ENCODE data around the gene TMEM185B.
A peak's percentile ranks its signal among the peaks of the same experiment; 100 is the strongest.
"Not testable (repeated sequence)": the region's sequence is repeated elsewhere in the genome, so short reads cannot be mapped to it uniquely, and the experiment has no call there.

TMEM185B gene

DNA sequence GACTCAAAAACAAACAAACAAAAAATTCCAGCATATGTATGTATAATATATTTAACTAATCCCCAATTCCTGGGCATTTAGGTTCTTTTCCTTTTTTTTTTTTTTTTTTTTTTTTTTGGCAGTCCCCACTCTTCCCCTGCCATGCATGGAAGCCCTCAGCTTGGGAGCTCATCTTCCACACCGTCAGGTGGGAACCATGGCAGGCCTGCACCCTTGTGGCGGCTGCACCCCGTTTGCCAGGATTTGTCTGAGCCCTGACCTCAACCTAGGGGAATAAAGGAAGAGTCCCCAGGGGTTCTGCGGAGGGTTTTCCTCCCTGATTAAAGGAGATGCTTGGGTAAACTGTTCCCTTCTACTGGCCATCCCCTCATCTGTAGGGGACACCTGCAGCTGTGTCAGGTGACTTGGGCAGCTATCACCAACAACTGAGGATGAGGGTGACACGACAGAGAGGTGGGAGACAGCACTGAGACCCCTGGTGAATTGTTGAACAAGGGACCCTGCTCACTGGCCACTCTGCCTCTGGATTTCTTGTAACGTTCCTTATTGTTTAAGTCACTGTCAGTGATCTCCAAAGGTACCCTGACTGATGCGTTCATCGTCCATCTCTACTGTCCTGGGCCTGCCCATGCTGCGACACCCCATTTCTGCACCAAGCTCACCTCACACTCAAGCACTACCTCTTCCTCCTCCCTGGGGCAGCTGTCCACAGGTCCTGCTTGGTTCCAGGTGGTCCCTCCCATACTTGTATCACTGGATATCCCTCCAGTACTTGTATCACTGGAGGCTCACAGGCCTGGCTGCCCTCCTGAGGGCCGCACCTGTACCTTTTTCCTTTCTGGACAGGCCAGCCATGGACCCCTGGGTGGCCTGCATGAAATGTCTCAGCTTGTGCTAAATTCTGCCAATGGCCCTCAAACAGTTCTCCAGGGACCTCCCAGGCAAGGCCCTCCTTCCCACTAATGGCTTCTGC is 14.5 kb downstream of the TMEM185B start:
- no peak for DNase-seq (ENCODE audit: low read depth, low spot score)

DNA sequence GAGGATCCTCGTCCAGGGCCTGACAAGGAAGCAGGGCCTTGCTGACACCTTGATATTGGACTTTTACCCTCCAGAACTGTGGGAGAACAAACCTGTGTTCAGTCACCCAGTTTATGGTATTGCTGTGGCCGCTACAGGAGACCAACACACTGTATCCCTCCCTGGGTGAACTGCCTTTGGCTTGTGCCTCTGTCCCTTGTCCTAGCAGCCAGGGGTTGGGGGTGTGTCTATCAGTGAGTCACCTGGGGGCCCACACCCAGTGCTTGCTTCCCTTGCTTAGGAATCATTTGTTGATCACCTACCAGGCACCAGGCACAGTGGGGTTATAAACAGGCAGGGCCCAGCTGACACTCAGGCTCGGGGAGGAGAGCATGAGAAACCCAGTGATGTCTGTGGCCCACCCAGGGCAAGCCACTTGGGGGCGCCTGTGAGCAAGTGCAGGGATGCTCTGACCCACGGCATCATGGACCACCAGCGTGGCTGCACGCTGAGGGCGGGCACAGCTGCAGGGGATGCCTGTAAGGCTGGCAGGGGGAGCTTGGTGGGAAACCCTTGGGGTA is 17.1 kb downstream of the TMEM185B start:
- peak; percentile 17 for DNase-seq (ENCODE audit: low read depth, low spot score)

GRCh38 chr2:120204945-120205670 is 18.1 kb downstream of the TMEM185B start:
- no peak for DNase-seq (ENCODE audit: low read depth, low spot score)

- DNase-seq (ENCODE audit: low read depth, low spot score), result no peak
These were observed 18.8 kb downstream of the TMEM185B start for GRCh38 chr2:120204417-120204816.

DNA sequence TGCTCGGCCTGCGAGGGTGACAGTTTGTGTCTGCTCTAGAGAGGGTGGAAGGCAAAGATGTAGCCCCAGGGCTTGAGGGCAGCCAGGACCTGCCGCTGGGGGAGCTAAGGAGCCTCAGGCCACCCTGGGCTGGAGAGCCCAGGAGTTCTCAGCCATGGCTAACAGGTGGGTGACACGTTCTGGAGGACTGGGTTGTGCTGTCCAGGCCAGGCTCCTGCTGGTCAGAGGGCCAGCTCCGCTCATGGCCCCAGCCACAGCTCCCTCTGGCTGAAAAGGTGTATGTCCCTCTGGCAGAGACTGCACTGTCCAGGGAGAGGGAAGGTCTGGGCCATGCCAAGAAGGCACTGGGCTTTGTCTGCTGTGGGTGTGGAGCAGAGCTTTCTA is 19.2 kb downstream of the TMEM185B start:
- DNase-seq (ENCODE audit: low read depth, low spot score), result no peak

DNA sequence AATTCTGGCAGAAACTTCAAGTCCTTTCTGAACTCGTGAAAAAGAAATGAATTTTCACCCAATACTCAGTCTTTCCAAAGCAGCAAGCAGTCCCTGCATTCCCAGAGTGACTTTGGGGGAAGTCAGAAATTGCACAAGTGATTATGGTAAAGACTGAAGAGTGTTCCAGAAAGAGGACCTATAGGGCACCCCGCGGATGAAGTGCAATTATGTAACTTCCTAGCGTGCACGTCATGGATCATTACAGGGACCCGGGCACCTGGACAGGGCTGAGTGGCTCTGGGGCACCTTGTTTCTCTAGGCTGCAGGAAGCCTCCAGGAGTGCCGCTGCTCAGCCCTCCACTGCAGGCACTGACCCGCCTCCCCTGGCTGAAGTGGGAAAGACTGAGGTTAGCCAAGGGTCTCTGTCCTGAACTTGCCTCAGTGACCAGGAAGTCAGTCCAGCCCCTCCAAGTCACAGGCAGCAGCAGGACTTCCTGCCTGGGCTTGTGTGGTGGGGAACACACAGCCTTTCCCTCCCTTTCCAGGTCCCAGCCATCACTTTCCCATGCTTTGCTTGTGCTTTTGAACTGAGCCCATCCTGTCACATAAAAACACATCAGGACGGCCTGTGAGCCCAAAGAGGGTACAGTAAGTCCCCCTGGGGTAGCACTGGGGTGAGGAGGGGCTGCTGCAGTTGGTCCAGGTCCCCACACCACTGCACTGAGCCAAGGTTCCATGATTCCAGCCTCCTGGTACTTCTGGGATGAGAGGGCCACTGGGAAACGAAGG is 19.8 kb downstream of the TMEM185B start:
- no peak for DNase-seq (ENCODE audit: low read depth, low spot score)

- DNase-seq (ENCODE audit: low read depth, low spot score), result not testable (repeated sequence)
These were observed 23.3 kb downstream of the TMEM185B start for GRCh38 chr2:120199817-120200459.

- no peak for DNase-seq (ENCODE audit: low read depth, low spot score)
These were observed 27.6 kb downstream of the TMEM185B start for GRCh38 chr2:120195553-120195952.

- DNase-seq (ENCODE audit: low read depth, low spot score), result no peak
These were observed 30.9 kb downstream of the TMEM185B start for GRCh38 chr2:120192280-120192679.

DNA sequence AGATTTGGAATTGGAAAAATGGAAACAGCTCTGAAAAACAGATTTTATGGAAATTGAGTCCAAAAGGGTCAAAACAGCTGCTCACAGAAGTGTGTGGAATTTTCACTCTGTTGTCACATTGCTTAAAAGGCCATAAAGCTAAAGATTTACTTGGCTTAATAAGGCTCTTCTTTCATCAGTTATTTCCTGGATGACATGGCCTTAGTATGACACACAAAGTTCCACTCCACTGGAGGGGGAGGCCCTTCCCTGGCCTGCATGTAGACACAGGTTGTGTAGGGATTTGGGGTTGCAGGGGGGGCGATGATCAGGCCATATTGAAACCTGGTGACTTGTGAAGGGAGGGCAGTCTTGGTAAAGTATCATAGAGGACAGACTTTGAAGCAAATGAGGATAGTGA is 34.0 kb downstream of the TMEM185B start:
- no peak for DNase-seq (ENCODE audit: low read depth, low spot score)

DNA sequence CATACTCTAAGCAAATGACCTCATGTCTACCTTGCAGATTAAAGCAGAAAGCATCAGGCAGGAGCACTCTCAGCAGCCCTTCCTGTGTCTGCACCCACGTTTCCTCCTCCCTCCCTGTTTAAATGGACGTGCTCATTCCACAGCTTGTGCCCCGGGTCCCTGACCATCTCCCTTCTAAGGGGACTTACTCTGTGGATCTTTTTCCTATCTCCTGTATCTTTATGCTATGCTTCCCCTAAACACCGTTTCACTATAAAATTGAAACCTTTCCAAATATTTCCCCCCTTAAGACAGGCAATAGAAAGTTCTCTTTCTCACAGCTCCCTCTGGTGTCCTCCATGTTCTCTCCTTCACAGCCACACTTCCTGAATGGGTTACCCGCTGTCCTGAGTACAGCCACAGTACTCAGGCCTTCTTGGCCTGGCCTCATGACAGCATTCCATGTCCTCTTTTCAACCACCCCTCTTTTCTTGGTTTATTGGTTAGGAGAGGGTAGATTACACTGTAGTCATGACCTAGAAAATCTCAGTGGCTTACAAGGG is 41.1 kb downstream of the TMEM185B start:
- DNase-seq (ENCODE audit: low read depth, low spot score), result no peak

- DNase-seq (ENCODE audit: low read depth, low spot score), result no peak
These were observed 43.1 kb downstream of the TMEM185B start for GRCh38 chr2:120180066-120180465.

- no peak for DNase-seq (ENCODE audit: low read depth, low spot score)
These were observed 43.8 kb downstream of the TMEM185B start for GRCh38 chr2:120179396-120179795.

DNA sequence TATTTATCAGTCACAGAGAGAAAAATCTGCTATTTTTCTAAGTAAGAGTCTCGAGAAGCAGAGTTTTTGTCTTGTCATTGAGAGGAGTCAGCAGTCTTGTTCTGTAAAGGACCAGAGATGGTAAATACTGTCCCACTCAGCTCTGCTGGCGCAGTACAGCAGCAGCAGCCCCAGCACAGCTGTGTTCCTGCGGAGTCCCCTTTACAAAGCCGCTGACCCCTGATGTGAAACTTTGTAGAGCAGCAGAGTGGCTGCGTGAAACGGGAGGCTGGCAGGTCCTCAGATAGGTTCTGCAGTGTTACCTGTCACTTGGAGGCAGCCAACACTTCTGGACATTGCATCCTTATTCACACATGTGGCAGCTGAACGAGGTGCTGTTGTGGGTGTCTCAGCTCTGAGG is 45.2 kb downstream of the TMEM185B start:
- DNase-seq (ENCODE audit: low read depth, low spot score), result no peak

- peak; percentile 63 for DNase-seq (ENCODE audit: low read depth, low spot score)
These were observed 46.1 kb downstream of the TMEM185B start for GRCh38 chr2:120177001-120177621.

DNA sequence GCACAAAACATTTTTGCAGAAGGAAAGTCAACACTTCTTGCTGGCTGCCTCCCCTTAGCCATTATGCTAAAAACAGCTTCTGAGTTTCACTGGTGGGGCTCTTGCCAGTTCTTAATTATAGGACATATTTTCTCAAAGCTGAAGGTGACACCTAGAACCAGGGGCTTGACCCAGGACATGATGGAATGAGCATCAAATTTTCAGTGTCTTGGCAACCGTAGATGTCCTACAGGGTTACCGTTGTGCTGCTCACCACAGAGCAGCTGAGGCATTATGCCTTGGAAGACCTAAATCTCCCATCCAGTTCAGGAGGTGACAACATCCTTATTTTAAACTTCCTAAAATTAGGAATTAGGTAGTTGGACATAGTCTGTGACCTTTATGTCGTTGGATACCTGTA is 46.7 kb downstream of the TMEM185B start:
- no peak for DNase-seq (ENCODE audit: low read depth, low spot score)

GRCh38 chr2:120174963-120175581 is 48.1 kb downstream of the TMEM185B start:
- DNase-seq (ENCODE audit: low read depth, low spot score), result no peak

All from activated naive CD8-positive, alpha-beta T cell treated with anti-CD3 and anti-CD28 coated beads, Interleukin-2, amount 50 U/mL, for 16 hours (primary cell).